Activated T-cell treated with anti-CD3 and anti-CD28 coated beads, Interleukin-2, amount 50 U/mL, for 24 hours (primary cell): ENCODE data around the gene SDK2.

Source experiments
- DNase-seq: peaks from one replicate; pipeline ENCODE4 v3.0.0-alpha.2; 2020
- H3K27ac Mint-ChIP-seq: 2 replicates; pipeline ENCODE4 v1.8.0; 2020; ENCODE audit warnings: mild to moderate bottlenecking, mixed read lengths
- H3K27me3 Mint-ChIP-seq: 2 replicates; pipeline ENCODE4 v1.8.0; 2020; ENCODE audit warnings: mixed read lengths
- H3K36me3 Mint-ChIP-seq: 2 replicates; pipeline ENCODE4 v1.8.0; 2020; ENCODE audit warnings: low read depth, mixed read lengths
- H3K4me1 Mint-ChIP-seq: 2 replicates; pipeline ENCODE4 v1.8.0; 2020; ENCODE audit warnings: low read depth, mixed read lengths
- H3K4me3 Mint-ChIP-seq: 2 replicates; pipeline ENCODE4 v1.8.0; 2020; ENCODE audit warnings: mild to moderate bottlenecking, moderate library complexity, mixed read lengths
- H3K9me3 Mint-ChIP-seq: 2 replicates; pipeline ENCODE4 v1.8.0; 2020; ENCODE audit warnings: mixed read lengths

Gene SDK2

DNA sequence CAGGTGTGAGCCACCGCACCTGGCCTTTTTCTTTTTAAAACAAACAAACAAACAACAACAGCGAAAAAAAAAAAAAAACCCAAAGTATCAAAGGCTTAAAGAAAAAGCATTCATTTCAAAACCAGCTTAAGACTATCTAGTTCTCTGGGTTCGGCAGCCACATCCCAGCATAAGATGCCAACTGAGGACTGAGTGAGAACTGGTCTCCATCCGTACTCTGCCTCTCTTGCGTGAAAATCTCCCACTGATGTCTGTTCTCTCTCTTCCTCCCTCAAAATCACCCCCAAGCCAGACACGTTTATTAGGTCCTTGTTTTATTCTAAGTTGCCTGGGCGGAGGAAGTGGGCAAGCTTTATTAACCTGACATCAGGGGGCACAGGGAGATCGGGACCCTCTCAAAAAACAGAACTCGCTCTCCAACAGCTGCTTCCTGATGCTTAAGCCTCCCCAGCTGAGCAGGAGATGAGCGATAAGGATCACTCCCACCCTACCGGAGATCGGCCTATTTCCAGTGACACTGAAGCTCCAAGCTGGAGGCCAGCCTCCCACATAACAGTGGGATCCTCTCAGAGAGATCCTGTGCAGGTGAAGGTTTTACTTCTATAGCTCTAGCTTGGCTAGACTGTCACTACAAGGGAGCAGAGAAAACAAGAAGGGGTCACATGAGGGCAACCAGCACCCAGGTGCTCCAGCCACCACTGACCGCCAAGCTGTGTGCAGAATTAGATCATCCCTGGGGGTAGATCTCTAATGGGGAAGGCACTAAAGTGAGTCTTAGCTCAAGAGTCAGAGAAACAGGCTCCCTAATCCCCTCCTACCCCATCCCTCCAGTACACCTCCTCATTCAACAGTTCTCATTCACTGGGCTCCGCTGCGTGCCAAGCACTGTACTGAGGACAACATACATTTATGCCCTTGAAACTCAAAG is 346.0 kb downstream of the SDK2 start:
- Mint-ChIP-seq H3K9me3 (no peaks in the 10 kb centered on the region), H3K27me3 (peaks cover 3% of the 10 kb centered on the region), H3K4me1 (no peaks in the 10 kb centered on the region), H3K4me3 (no peak overlapping the region), H3K36me3 (no peaks in the 10 kb centered on the region), H3K27ac (no peak overlapping the region)
- DNase-seq, result no peak

DNA sequence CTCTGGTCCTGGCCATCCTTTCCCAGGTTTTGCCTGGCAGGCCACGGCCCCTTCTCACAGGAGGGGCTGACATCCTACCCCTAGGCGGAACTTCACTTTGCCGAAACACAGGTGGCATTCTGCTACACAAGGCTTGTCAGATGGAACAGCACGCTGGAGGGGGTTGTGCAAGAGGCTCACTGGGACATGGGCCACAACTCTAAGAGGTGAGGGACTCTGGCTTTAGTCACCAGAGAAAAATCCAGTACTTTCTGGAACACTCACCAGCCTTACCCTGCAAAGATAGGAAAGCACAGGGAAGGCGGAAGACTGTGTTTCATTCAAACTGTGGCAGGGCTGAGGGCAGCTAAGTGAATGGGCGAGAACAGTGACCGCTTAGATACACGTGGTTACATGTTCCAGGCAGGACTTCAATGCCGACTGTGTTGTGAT is 350.7 kb downstream of the SDK2 start:
- Mint-ChIP-seq H3K4me3 (no peak overlapping the region), H3K27ac (no peak overlapping the region), H3K9me3 (no peaks in the 10 kb centered on the region), H3K36me3 (no peaks in the 10 kb centered on the region), H3K4me1 (peaks cover 11% of the 10 kb centered on the region), H3K27me3 (peaks cover 3% of the 10 kb centered on the region)
- no peak for DNase-seq

DNA sequence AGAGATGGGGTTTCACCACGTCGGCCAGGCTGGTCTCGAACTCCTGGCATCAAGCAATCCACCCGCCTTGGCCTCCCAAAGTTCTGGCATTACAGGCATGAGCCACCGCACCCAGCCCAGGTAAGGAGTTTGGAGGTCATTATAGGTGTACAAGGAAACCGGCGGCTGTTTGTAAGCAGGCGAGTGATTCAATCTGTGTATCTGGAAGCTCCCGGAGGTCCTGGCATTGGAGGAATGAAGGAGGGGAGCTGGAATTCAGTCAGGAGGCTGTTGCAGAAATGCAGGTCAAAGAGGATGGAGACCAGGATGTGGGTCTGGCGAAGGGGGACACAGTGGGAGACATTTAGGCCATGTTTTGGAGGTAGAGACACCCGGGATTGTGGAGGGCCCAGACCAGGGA is 351.2 kb downstream of the SDK2 start:
- H3K27me3 Mint-ChIP-seq, result peaks cover 3% of the 10 kb centered on the region
- no peaks in the 10 kb centered on the region for H3K36me3 Mint-ChIP-seq
- DNase-seq, result no peak
- no peaks in the 10 kb centered on the region for H3K9me3 Mint-ChIP-seq
- no peak overlapping the region for H3K27ac Mint-ChIP-seq
- peaks cover 11% of the 10 kb centered on the region for H3K4me1 Mint-ChIP-seq
- H3K4me3 Mint-ChIP-seq, result no peak overlapping the region

DNA sequence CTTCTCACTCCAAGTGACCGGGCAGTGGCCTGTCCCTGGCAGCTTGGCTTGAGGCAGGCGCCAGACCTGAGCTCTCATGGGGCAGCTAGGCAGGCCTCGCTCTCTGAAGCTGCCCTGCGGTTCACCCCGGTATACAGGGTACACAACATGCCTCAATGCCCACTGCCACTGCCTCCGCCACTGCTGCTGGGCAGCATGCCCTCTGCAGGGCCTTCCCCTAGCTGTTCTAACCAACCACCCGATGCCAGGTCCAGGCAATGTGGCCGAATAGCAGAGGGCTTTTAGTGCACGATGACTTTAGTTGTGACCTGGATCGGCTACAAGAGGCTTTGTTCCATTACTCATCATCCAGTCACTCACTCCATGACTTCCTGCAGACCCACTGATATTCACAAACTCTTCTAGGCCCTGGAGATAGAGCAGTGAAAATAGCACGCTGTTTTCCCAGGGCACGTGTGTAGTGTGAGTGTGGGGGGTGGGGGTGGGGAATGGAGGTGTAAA is 352.2 kb downstream of the SDK2 start:
- DNase-seq, result no peak
- H3K27ac Mint-ChIP-seq, result no peak overlapping the region
- H3K9me3 Mint-ChIP-seq, result no peaks in the 10 kb centered on the region
- no peak overlapping the region for H3K4me3 Mint-ChIP-seq
- peaks cover 11% of the 10 kb centered on the region for H3K4me1 Mint-ChIP-seq
- no peaks in the 10 kb centered on the region for H3K36me3 Mint-ChIP-seq
- H3K27me3 Mint-ChIP-seq, result peaks cover 3% of the 10 kb centered on the region

DNA sequence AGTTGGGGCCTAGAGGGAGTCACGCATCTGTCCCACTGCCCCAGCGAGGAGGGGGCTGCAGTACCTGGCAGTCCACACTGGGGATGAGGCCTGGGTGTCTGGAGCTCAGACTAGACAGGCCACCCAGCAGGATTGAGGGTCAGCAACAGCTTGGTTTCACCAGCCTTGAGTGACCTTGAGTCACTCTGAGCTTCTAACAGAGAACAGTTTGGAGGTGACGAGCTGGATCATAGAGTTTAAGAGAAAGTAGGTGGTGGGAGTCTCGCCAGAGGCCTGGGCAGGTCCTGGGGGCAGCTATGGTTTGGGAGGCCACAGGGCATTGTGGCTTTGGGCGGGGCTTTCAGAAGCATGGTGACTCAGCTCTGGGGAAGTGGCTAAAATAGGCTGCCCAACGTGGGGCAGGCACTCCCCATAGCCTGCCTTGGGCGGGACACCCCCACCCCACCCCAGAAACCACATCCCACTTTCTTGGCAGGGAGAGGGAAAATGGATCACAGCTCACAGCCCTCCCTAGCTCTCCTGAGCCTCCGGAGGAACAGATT is 352.9 kb downstream of the SDK2 start:
- Mint-ChIP-seq H3K4me3 (no peak overlapping the region), H3K4me1 (peaks cover 11% of the 10 kb centered on the region), H3K27me3 (peaks cover 3% of the 10 kb centered on the region), H3K27ac (peak overlapping the region; percentile 11), H3K36me3 (no peaks in the 10 kb centered on the region), H3K9me3 (no peaks in the 10 kb centered on the region)
- no peak for DNase-seq

DNA sequence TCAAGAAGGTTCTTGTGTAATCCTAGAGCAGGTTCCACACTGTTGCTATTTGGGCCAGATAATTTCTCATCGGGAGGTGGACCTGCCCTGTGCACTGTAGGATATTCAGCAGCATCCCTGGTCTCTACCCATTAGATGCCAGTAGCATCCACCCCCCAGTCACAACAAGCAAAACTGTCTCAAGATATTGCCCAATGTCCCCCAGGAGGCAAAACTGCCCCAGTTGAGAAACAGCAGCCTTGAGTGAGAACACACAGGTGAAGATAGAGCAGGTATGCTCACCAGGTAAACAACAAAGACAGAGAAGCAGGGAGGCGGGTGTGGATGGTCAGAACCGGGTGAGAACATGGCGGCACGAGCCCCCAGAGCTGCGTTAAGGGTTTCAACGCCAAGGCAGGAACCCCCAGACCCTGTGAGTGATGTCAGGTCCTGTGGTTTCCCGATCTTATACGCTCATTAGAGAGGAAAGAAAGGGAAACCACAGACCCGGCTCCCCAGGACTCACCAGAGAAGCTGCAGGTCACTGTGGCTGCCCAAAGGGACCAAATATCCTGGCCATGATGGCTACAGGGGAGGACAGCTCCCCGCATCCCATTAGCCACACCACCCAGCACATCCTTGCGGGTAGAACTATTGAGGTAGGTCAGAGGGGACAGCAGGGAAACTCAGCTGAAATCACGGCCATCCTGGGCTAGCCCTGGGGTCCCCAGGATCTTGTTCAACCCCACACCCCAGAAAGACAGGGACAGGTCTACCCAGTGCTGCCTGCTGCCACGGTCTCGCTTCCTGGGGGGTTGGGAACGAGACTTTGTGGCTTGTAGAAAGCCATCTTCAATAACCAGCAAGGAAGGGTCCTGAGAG is 353.6 kb downstream of the SDK2 start:
- Mint-ChIP-seq H3K27me3 (peaks cover 3% of the 10 kb centered on the region), H3K36me3 (no peaks in the 10 kb centered on the region), H3K9me3 (no peaks in the 10 kb centered on the region), H3K4me3 (no peak overlapping the region), H3K27ac (peak overlapping the region; percentile 11), H3K4me1 (peaks cover 11% of the 10 kb centered on the region)
- DNase-seq, result no peak

DNA sequence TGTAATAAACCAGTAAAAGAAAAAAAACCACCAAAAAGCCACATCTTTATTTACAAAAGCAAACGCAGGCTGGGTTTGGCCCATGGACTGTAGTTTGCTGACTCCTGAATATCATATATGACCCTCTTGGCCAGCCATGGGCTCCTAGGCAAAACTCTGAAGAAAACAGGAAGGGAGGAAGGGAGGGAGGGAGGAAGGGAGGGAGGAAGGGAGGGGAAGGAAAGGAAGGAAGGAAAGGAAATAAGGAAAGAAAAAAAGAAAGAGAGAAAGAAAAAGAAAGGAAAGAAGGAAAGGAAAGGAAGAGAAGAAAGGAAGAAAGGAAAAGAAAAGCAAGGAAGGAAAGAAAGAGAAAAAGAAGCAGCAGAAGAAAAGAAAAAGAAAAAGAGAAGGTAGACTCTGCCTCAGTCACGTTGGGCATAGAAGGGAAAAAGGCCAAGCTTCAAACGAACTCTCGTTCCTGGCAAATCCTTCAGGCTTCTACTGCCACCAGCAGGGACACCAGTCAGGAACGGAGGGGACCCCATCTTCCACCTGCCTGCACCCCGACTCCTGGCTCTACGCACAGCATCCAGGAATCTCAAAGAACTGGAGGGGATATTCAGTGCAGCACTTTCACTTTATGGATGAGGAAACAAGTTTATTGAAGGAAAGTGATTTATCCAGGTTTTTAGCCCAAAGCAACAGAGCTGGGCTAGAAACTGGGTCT is 354.5 kb downstream of the SDK2 start:
- Mint-ChIP-seq H3K27ac (no peak overlapping the region), H3K4me1 (peaks cover 11% of the 10 kb centered on the region), H3K4me3 (no peak overlapping the region), H3K9me3 (no peaks in the 10 kb centered on the region), H3K27me3 (no peaks in the 10 kb centered on the region), H3K36me3 (no peaks in the 10 kb centered on the region)
- DNase-seq, result no peak

DNA sequence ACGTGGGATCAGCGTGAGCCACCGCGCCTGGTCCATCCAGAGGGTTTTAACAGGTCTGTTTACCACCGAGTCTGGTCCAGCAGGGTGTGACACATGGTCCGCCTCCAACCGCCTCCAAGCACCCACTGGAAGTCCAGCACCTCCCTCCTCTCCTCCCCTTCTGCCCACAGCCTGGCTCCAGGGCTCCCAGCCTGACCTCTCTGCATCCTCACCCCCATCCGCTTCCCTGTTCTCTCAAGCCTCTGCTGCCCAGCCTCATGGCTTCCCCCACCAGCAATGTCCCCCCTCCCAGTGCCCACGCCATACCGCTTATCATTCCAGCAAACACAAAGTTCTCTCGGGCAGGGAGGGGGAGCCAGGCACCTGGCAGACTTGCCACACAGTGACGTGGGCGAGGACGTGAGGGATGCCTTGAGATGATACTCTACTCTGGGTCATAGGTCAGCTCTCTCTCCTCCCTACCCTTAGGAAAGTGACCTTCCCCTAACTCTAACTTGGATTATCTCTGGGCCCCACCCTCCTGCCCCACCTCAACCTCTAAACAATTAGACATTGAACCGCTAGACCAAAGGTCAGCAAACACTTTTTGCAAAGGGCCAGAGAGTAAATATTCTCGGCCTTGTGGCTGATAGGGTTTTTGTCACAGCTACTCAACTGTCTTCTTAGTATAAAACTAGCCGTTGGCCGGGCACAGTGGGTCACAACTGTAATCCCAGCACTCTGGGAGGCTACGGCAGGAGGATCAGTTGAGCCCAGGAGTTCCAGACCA is 355.5 kb downstream of the SDK2 start:
- H3K27ac Mint-ChIP-seq, result no peak overlapping the region
- no peaks in the 10 kb centered on the region for H3K36me3 Mint-ChIP-seq
- no peak overlapping the region for H3K4me3 Mint-ChIP-seq
- no peaks in the 10 kb centered on the region for H3K9me3 Mint-ChIP-seq
- DNase-seq, result no peak
- H3K4me1 Mint-ChIP-seq, result peaks cover 11% of the 10 kb centered on the region
- H3K27me3 Mint-ChIP-seq, result no peaks in the 10 kb centered on the region

DNA sequence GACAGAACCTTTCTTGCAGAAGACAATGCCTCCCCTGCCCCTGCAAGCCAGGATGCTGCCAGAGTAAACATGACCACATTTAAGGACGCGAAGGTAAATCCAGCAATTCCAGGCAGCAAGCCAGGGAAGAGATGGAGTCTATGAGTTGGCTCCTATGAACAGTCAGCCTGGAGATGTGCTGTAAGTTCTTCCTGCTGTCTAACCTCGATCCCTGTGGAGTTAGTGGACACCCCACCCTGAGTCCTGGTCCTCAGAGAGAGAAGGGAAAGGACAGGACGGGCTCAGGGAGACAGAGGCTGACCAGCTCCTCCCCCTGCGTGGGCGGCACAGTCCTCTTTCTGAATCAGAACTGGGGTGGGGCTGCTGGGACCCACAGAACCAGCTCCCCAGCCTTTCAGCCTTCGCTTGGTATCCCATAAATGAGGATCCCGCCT is 357.4 kb downstream of the SDK2 start:
- DNase-seq, result no peak
- Mint-ChIP-seq H3K4me1 (peaks cover 11% of the 10 kb centered on the region), H3K27ac (no peak overlapping the region), H3K36me3 (no peaks in the 10 kb centered on the region), H3K9me3 (no peaks in the 10 kb centered on the region), H3K4me3 (no peak overlapping the region), H3K27me3 (no peaks in the 10 kb centered on the region)

DNA sequence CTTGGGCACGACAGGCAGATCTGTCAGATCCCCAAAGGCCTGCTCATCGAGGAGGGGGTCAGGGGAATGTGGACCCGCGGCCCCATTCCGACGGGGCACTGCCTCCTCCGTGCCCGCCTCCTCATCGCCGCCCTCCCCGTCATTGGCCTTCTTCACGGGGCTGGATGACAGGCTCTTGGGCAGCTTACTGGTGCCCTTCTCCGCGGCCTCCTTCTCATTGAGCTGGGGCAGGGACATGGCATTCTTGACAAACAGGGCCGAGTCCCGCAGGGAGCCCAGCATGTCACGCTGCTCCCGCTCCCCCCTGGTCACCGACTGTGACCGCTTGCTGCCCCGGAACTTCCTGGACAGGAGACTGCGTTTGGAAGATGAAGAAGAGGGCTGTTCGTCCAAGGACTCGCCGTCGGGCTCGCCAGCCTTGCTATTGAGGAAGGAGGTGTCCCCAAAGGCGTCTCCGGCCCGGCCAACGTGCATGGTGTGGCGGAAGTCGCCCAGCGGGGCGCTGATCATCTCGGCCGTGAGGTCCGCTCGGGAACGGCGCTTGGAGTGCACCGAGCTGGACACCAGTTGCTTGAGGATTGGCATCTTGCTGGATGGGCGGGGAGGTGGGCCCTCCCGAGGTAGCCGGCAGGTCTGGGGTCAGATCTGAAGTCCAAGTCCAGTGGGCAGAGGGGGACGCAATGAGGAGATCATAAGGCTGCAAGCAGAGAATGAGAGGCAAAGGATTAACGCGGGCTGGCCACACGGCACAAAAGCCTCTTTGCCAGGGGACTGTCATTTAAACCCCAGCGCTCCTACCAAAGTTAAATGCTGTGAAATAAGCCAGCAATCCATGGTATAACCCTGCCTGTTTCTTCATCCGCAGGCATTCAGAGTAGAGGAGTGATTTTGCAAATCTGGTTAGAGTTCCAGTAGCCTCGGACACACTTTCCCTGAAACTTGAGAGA is 358.1 kb downstream of the SDK2 start:
- no peaks in the 10 kb centered on the region for H3K9me3 Mint-ChIP-seq
- no peak overlapping the region for H3K4me3 Mint-ChIP-seq
- DNase-seq, result no peak
- H3K27ac Mint-ChIP-seq, result no peak overlapping the region
- peaks cover 8% of the 10 kb centered on the region for H3K4me1 Mint-ChIP-seq
- no peaks in the 10 kb centered on the region for H3K27me3 Mint-ChIP-seq
- H3K36me3 Mint-ChIP-seq, result no peaks in the 10 kb centered on the region

DNA sequence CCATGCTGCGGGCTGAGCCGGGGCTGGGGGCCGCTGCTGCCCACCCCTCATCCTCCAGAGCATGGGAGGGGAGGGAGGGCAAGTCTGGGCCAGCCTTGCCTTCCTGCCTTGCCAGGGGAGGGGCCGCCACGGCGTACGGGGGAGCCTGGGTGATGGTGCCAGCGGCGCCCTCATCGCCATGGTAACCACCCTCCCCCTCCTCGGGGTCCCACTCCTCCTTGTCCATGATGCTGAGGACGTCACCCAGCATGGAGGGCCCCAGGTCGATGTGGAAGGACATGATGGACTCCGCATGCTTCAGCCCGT is 358.7 kb downstream of the SDK2 start:
- no peak overlapping the region for H3K27ac Mint-ChIP-seq
- H3K27me3 Mint-ChIP-seq, result no peaks in the 10 kb centered on the region
- DNase-seq, result no peak
- no peaks in the 10 kb centered on the region for H3K9me3 Mint-ChIP-seq
- H3K36me3 Mint-ChIP-seq, result no peaks in the 10 kb centered on the region
- no peak overlapping the region for H3K4me3 Mint-ChIP-seq
- peaks cover 3% of the 10 kb centered on the region for H3K4me1 Mint-ChIP-seq

DNA sequence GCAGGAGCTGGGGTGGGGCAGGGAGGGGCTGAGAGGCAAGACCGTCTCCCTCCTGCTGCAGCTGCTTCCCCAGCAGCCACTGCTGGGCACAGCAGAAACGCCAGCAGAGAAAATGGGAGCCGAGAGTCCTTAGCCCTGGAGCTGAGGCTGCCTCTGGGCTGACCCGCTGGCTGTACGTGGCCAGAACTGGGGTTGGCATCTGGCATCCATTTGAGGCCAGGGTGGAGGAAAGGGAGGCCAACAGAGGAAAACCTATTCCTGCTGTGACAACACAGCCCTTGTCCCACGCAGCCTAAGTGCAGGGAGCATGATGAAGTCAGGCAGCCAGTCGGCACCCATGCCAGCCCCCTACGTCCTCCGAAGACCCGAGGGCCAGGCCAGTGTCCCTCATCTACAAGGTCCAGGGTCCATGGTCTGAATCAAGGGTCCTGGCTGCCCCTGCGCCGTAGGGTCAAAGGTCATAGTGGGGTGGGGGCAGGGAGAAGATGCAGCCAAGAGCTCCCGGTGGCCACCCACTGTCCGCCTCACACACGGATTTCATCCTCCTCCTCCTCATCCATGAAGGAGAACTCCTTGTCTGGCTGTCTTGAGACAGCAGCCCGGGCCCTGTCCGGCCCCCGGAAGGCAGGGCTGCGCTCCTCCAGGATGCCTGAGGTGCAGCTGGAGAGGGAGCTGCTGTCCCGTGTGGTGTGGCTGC is 359.2 kb downstream of the SDK2 start:
- Mint-ChIP-seq H3K27ac (no peak overlapping the region), H3K9me3 (no peaks in the 10 kb centered on the region), H3K4me1 (no peaks in the 10 kb centered on the region), H3K27me3 (no peaks in the 10 kb centered on the region), H3K36me3 (no peaks in the 10 kb centered on the region), H3K4me3 (no peak overlapping the region)
- DNase-seq, result no peak
